Vagina (tissue), 2 donors: ENCODE results near the gene KPNB1.

ENCODE experiments used
- POLR2A ChIP-seq, 2 donors: fragments of 450-650 bp; IDR thresholded peaks; one replicate each; pipeline ENCODE4 v1.6.1; 2017; ENCODE audit warnings: antibody characterized with exemption in 2 of 2, mild to moderate bottlenecking in 2 of 2, moderate library complexity in 2 of 2
- POLR2AphosphoS5 ChIP-seq, 2 donors: sonication (generic); formaldehyde crosslinking; IDR thresholded peaks; one replicate each; pipeline ENCODE4 v1.9.0; 2017; ENCODE audit warnings: antibody characterized with exemption in 2 of 2, mild to moderate bottlenecking in 2 of 2, low read depth in 1 of 2; ENCODE audit not compliant: insufficient read depth in 1 of 2
- TF ChIP-seq, protein P1 (sequence below), 3 experiments: fragments of 450-650 bp in 2 of 3; fragments of 200-600 bp in 1 of 3; sonication (generic) in 1 of 3; IDR thresholded peaks; one replicate each; pipeline ENCODE4 v1.5.1; 2017 to 2019; ENCODE audit warnings: antibody characterized with exemption in 3 of 3, mild to moderate bottlenecking in 2 of 3, moderate library complexity in 2 of 3

DNA sequence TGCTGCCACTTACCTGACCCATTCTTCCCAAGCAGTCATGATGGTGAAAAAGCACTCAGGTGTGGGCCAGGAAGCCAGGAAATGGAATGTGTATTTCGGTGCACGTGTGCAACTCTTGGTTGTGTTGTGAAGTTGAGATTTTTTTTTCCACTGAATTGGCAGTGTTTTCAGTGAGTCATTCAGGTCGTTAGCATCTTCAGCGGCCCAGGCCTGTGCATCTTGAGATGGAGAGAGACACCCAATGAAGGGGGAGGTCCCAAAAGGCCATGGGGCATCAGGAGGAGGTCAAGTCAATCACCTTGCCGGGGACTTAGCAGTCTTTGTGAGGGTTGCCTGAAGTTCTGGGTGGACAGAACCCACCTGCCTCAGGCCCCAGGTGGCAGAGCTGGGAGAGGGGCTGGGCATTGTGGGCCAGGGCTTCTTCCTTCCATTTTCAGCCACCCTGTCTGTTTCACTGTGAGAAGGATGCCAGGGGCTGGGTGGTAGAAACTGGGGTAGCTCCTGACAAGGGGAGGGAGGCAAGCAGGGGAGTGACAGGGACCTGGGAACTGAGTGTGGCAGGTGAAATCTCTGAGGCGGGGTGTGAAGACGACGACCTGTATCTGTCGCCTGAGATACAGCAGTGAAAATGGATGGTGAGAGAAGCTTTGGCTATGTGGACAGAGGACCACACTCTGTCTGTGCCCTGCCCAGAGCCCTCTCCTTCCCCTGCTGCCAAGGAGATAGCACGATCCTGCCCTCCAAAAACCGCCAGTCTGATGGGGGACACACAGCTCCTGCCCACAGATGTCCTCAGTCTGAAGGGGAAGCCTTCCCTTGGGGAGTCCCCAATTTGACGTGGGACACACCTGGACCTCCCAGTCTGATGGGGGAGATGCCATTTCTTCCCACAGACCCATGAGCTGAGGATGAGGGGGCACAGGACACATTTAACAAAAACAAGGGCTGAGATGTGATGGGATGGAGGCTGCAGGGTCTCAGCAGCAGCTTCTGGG lies 56.1 kb downstream of the KPNB1 start:
- TF ChIP-seq POLR2A (IDR thresholded peaks at IDR 0.05) (no peak), POLR2AphosphoS5 (IDR thresholded peaks at IDR 0.05; ENCODE audit: insufficient read depth in 1 of 2, low read depth in 1 of 2) (no peak)
- TF ChIP-seq, protein P1, sequence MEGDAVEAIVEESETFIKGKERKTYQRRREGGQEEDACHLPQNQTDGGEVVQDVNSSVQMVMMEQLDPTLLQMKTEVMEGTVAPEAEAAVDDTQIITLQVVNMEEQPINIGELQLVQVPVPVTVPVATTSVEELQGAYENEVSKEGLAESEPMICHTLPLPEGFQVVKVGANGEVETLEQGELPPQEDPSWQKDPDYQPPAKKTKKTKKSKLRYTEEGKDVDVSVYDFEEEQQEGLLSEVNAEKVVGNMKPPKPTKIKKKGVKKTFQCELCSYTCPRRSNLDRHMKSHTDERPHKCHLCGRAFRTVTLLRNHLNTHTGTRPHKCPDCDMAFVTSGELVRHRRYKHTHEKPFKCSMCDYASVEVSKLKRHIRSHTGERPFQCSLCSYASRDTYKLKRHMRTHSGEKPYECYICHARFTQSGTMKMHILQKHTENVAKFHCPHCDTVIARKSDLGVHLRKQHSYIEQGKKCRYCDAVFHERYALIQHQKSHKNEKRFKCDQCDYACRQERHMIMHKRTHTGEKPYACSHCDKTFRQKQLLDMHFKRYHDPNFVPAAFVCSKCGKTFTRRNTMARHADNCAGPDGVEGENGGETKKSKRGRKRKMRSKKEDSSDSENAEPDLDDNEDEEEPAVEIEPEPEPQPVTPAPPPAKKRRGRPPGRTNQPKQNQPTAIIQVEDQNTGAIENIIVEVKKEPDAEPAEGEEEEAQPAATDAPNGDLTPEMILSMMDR (IDR thresholded peaks at IDR 0.05): no peak
